Lung (tissue), 12 donors: ENCODE measurements around the gene ABCC10. TPM values are rescaled to one million over a fixed set of nuclear protein-coding genes. Genes with fewer than 3 reads are reported as not detected.

Experiments
- ATAC-seq: fragments of 200-7000 bp; cut with Tn5 transposase; one replicate; pipeline ENCODE4 v1.9.1; 2020; ENCODE audit warnings: moderate number of reproducible peaks; ENCODE audit not compliant: insufficient read depth, low FRiP score
- DNase-seq, 3 donors: peaks; one replicate each; pipeline ENCODE4 v3.0.0-alpha.2; 2013 to 2017
- H3K27ac ChIP-seq, 2 donors: one replicate each; pipeline ENCODE4 v1.5.1; 2013; ENCODE audit warnings: mild to moderate bottlenecking in 2 of 2, moderate library complexity in 2 of 2, control low read depth in 1 of 2, inconsistent platforms in 1 of 2, low read depth in 1 of 2, low read length in 1 of 2
- H3K27me3 ChIP-seq, 3 donors: one replicate each; pipeline ENCODE4 v1.5.1; 2013; ENCODE audit warnings: low read length in 2 of 3; ENCODE audit not compliant: control insufficient read depth in 3 of 3, insufficient read depth in 3 of 3
- H3K36me3 ChIP-seq, 4 donors: one replicate each; pipeline ENCODE4 v1.5.1; 2013; ENCODE audit warnings: low read length in 4 of 4, mild to moderate bottlenecking in 1 of 4, moderate library complexity in 1 of 4; ENCODE audit not compliant: control insufficient read depth in 4 of 4, insufficient read depth in 4 of 4
- H3K4me1 ChIP-seq, 5 donors: one replicate each; pipeline ENCODE4 v1.5.1; 2013; ENCODE audit warnings: low read length in 5 of 5, mild to moderate bottlenecking in 2 of 5, moderate library complexity in 1 of 5; ENCODE audit not compliant: control insufficient read depth in 5 of 5, insufficient read depth in 5 of 5
- H3K4me3 ChIP-seq: one replicate; pipeline ENCODE4 v1.5.1; 2013; ENCODE audit warnings: mild to moderate bottlenecking, control low read depth, moderate library complexity
- H3K9ac ChIP-seq, 2 donors: one replicate each; pipeline ENCODE4 v1.5.1; 2013; ENCODE audit warnings: low read length in 2 of 2, control low read depth in 1 of 2; ENCODE audit not compliant: insufficient read depth in 1 of 2
- H3K9me3 ChIP-seq, 4 donors: one replicate each; pipeline ENCODE4 v1.5.1; 2013; ENCODE audit warnings: low read length in 3 of 4, mild to moderate bottlenecking in 1 of 4, moderate library complexity in 1 of 4; ENCODE audit not compliant: control insufficient read depth in 4 of 4, insufficient read depth in 3 of 4
- CTCF ChIP-seq: IDR thresholded peaks from 2 replicates; pipeline ENCODE4 v1.5.1; 2012; ENCODE audit warnings: mild to moderate bottlenecking; ENCODE audit errors: control extremely low read depth, extremely low read depth
- WGBS, 2 donors: extraction: QIAGEN DNeasy Blood & Tissue Kit; methylation state at CpG; one replicate each; pipeline ENCODE4 v1.1.7; 2013; 5-methylcytosine and 5-hydroxymethylcytosine counted together
- polyA plus RNA-seq, 2 donors: library from polyadenylated mRNA; stranded (reverse); fragments of 200-250 nt; gene quantifications; one replicate each; pipeline ENCODE4 v1.2.1, GENCODE V29; 2013
- total RNA-seq, 2 donors: library from RNA; depleted of rRNA in 1 of 2; stranded (reverse); fragments of >200 nt in 1 of 2; gene quantifications; one replicate each; pipeline ENCODE4 v1.2.1, GENCODE V29; 2014 to 2021
- donor health status: control.
- donor health status: control.
- donor health status: Bipolar disorder and iron deficiency.
- donor health status: healthy.
- donor health status: DM: yes; HTN: yes; CAD: no.

ABCC10 gene
- total and polyA plus RNA-seq, 4 donors: 15.7 to 43.3 (median 26.2) TPM

- Histone ChIP-seq H3K36me3 (no peaks in the 10 kb centered on the region), H3K9me3 (no peaks in the 10 kb centered on the region), H3K4me1 (peaks cover 0 to 12% (median 0%) of the 10 kb centered on the region in 5 donors), H3K9ac (no peak overlapping the region), H3K27ac (no peak overlapping the region), H3K4me3 (no peak overlapping the region), H3K27me3 (no peaks in the 10 kb centered on the region)
- no peak for DNase-seq
- no peak for TF ChIP-seq CTCF
- WGBS, 2 donors: 55 to 70% methylated on average over 4 of the region's 4 CpGs
- no peak for ATAC-seq
Measured at GRCh38 chr6:43395776-43396175, 31.6 kb upstream of the ABCC10 start.

- H3K36me3 ChIP-seq: no peaks in the 10 kb centered on the region
- no peaks in the 10 kb centered on the region for H3K9me3 ChIP-seq
- ATAC-seq (no peak), DNase-seq (peak in 2 of 3 donors; percentile 45 to 74)
- no peak overlapping the region for H3K4me3 ChIP-seq
- WGBS, 2 donors: 71 to 85% methylated on average over 6 of the region's 6 CpGs
- H3K27ac ChIP-seq: no peak overlapping the region
- H3K27me3 ChIP-seq: no peaks in the 10 kb centered on the region
- H3K9ac ChIP-seq: no peak overlapping the region
- peaks cover 0 to 12% (median 0%) of the 10 kb centered on the region in 5 donors for H3K4me1 ChIP-seq
- TF ChIP-seq CTCF: no peak
Measured at GRCh38 chr6:43396408-43397149, 30.8 kb upstream of the ABCC10 start.

GRCh38 chr6:43399932-43400487, 27.3 kb upstream of the ABCC10 start:
- DNase-seq (no peak), ATAC-seq (no peak)
- H3K4me3 ChIP-seq: no peak overlapping the region
- H3K27ac ChIP-seq: no peak overlapping the region
- H3K9ac ChIP-seq: no peak overlapping the region
- no peaks in the 10 kb centered on the region for H3K27me3 ChIP-seq
- 59% methylated on average over 3 of the region's 3 CpGs for WGBS, 2 donors
- peaks cover 0 to 12% (median 0%) of the 10 kb centered on the region in 5 donors for H3K4me1 ChIP-seq
- no peaks in the 10 kb centered on the region for H3K36me3 ChIP-seq
- H3K9me3 ChIP-seq: no peaks in the 10 kb centered on the region
- no peak for TF ChIP-seq CTCF
